PFSK-1 (cell line): ENCODE data around the gene RSAD1.

Experiments used
- FOXP2 ChIP-seq: optimal IDR thresholded peaks from 2 replicates; pipeline ENCODE3; 2011; ENCODE audit warnings: borderline replicate concordance, control low read depth, inconsistent platforms; ENCODE audit not compliant: insufficient read depth; ENCODE audit errors: extremely low read length, extremely low read depth
- POLR2AphosphoS5 ChIP-seq: IDR thresholded peaks from 2 replicates; pipeline ENCODE4 v1.6.1; 2012; ENCODE audit warnings: low read depth, mild to moderate bottlenecking, control low read depth, low read length, moderate library complexity
- REST ChIP-seq, 2 experiments: IDR thresholded peaks; 2 replicates each; pipeline versions ENCODE4 v1.6.1 to v1.8.0; 2011 to 2012; ENCODE audit warnings: low read depth in 2 of 2, low read length in 2 of 2, control low read depth in 1 of 2, inconsistent platforms in 1 of 2, mild to moderate bottlenecking in 1 of 2, moderate library complexity in 1 of 2; ENCODE audit not compliant: insufficient read depth in 1 of 2
- SIN3A ChIP-seq: IDR thresholded peaks from 2 replicates; pipeline ENCODE4 v1.6.1; 2012; ENCODE audit warnings: mild to moderate bottlenecking, low read length, moderate library complexity, borderline replicate concordance; ENCODE audit not compliant: insufficient read depth
- TAF1 ChIP-seq: IDR thresholded peaks from 2 replicates; pipeline ENCODE4 v1.6.1; 2012; ENCODE audit warnings: low read length, control low read depth, borderline replicate concordance; ENCODE audit not compliant: insufficient read depth

Gene RSAD1

GRCh38 chr17:50502301-50502990, 23.8 kb downstream of the RSAD1 start:
- TF ChIP-seq SIN3A (no peak), FOXP2 (no peak), POLR2AphosphoS5 (no peak), TAF1 (no peak), REST (IDR thresholded peaks at IDR 0.05; ENCODE audit: insufficient read depth in 1 of 2, low read depth in 2 of 2, low read length in 2 of 2) (no peak)

GRCh38 chr17:50505591-50506130, 27.0 kb downstream of the RSAD1 start:
- TF ChIP-seq TAF1 (no peak), POLR2AphosphoS5 (no peak), FOXP2 (no peak), REST (IDR thresholded peaks at IDR 0.05; ENCODE audit: insufficient read depth in 1 of 2, low read depth in 2 of 2, low read length in 2 of 2) (no peak), SIN3A (no peak)

DNA sequence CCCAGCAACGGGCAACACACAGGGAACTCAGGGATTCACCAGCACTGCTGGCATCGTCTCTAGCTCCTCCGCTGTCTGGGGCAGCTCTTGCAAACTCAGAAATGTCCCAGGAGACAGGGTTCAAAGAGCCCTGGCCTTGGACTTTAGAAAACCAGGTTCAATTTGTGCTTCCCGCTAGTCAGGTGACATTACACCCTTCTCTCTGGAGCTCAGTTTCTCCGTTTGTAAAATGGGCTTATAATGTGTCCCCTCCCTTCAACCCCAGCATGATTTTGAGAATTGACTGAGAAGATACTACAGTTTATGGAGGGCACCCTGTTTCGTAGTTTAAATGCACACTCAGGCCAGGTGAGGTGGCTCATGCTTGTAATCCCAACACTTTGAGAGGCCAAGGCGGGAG, 27.6 kb downstream of the RSAD1 start:
- TF ChIP-seq TAF1, result no peak
- TF ChIP-seq FOXP2, result no peak
- no peak for TF ChIP-seq POLR2AphosphoS5
- no peak for TF ChIP-seq SIN3A
- no peak for TF ChIP-seq REST (IDR thresholded peaks at IDR 0.05; ENCODE audit: insufficient read depth in 1 of 2, low read depth in 2 of 2, low read length in 2 of 2)

DNA sequence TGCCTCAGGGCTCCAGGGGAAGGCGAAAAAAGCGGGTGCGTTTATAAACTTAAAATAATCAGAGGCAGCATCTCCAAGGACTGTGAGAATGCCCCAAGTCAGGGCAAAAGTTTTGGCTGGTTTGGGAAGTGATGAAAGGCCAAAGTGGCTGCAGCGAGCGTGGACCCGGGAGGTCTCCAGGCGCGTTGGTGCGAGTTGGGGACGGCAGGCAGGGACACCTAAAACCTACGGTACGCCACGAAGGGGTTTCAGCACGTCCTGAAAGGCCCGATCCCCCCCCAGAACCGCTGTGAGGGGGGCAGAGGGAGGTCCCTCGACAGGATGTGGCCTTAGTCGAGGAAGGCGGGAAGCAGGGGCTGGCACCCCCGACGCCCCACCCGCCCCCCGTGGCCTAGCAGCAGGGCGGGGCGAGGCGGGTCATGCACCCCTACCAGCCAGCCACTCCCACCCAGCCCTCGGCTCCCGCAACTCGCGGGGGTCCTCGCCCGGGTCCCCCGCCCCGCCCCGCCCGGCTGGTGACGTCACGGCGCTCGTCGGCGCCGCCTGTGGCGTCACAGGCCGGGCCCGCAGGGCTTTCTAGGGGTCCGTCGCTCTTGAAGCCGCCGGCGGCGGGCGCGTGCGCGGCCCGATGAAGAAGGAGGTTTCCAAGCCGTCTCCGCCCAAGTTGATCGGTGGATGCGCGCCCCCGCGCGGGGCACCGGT, 29.4 kb downstream of the RSAD1 start, which contains the start of gene MYCBPAP:
MYCBPAP (plus strand) TSS at position 569 of the 702 bp plus-strand sequence. CDS start 236 bp downstream, outside the sequence.
- TF ChIP-seq SIN3A, result no peak
- no peak for TF ChIP-seq POLR2AphosphoS5
- no peak for TF ChIP-seq REST (IDR thresholded peaks at IDR 0.05; ENCODE audit: insufficient read depth in 1 of 2, low read depth in 2 of 2, low read length in 2 of 2)
